Panc1 (cell line): Measurements from ENCODE around the gene SCAF8. TPM values are rescaled to one million over a fixed set of nuclear protein-coding genes. Genes with fewer than 3 reads are reported as not detected.
A peak's percentile ranks its signal among the peaks of the same experiment; 100 is the strongest.

Experiments used
- ATAC-seq: fragments of 200-7000 bp; cut with Tn5 transposase; 2 replicates; pipeline ENCODE4 v1.9.1; 2020; ENCODE audit warnings: mild to moderate bottlenecking, moderate library complexity
- Bru-seq: library from RNA; stranded (reverse); fragments of 400-500 nt; gene quantifications from one replicate; lab custom pipeline; 2021; lab: Mats Ljungman, UMichigan
- BruChase-seq, 2 experiments: library from RNA; stranded (reverse); fragments of 400-500 nt; gene quantifications; one replicate each; lab custom pipeline; 2021; lab: Mats Ljungman, UMichigan
- BruUV-seq: library from RNA; stranded (reverse); fragments of 400-500 nt; replicated peaks from 2 replicates; lab custom pipeline; 2021; lab: Mats Ljungman, UMichigan
- CTCF ChIA-PET: fragments of 300-600 bp; sonication (Branson Sonifier 250); formaldehyde crosslinking; loops from one replicate; lab custom pipeline; 2022; ENCODE audit warnings: antibody characterized with exemption; lab: Charles Lee
- POLR2A ChIA-PET: fragments of 300-600 bp; sonication (Branson Sonifier 250); formaldehyde crosslinking; loops from one replicate; lab custom pipeline; 2022; ENCODE audit warnings: antibody characterized with exemption; lab: Charles Lee
- DNase-seq: peaks from one replicate; pipeline ENCODE4 v3.0.0-alpha.2; 2010; ENCODE audit warnings: low read depth, low spot score
- H3K27ac ChIP-seq: 2 replicates; pipeline ENCODE4 v1.5.1; 2011; ENCODE audit warnings: mild to moderate bottlenecking, low read length, inconsistent platforms
- H3K27me3 ChIP-seq: fragments of 200-500 bp; sonication (Bioruptor generic); 2 replicates; pipeline ENCODE4 v1.6.0; 2014; ENCODE audit warnings: low read length, inconsistent platforms; ENCODE audit not compliant: control insufficient read depth, insufficient read depth
- H3K36me3 ChIP-seq: fragments of 200-500 bp; sonication (Bioruptor generic); 2 replicates; pipeline ENCODE4 v1.5.1; 2014; ENCODE audit warnings: inconsistent platforms, mild to moderate bottlenecking, low read length, moderate library complexity; ENCODE audit not compliant: control insufficient read depth, insufficient read depth
- H3K4me1 ChIP-seq: 2 replicates; pipeline ENCODE4 v1.5.1; 2011; ENCODE audit warnings: inconsistent platforms, mild to moderate bottlenecking, low read length, moderate library complexity; ENCODE audit not compliant: control insufficient read depth, insufficient read depth
- H3K4me3 ChIP-seq, 2 experiments: 2 replicates each; pipeline ENCODE4 v1.5.1; 2011 to 2012; ENCODE audit warnings: low read depth in 2 of 2, low read length in 2 of 2, mild to moderate bottlenecking in 2 of 2, inconsistent platforms in 1 of 2, moderate library complexity in 1 of 2
- H3K9me3 ChIP-seq: fragments of 200-500 bp; sonication (Bioruptor generic); 2 replicates; pipeline ENCODE4 v1.5.1; 2014; ENCODE audit warnings: low read depth, mild to moderate bottlenecking, inconsistent platforms, low read length, moderate library complexity; ENCODE audit not compliant: control insufficient read depth, insufficient read depth
- POLR2AphosphoS5 ChIP-seq: IDR thresholded peaks from 2 replicates; pipeline ENCODE4 v1.6.1; 2012; ENCODE audit warnings: mild to moderate bottlenecking, low read depth, low read length, moderate library complexity
- REST ChIP-seq, 2 experiments: IDR thresholded peaks; 2 replicates each; pipeline ENCODE4 v1.6.1; 2011 to 2012; ENCODE audit warnings: low read depth in 2 of 2, control low read depth in 1 of 2, low read length in 1 of 2, mild to moderate bottlenecking in 1 of 2, moderate library complexity in 1 of 2; ENCODE audit not compliant: insufficient read depth in 1 of 2
- SIN3A ChIP-seq: IDR thresholded peaks from 2 replicates; pipeline ENCODE4 v1.6.1; 2012; ENCODE audit warnings: low read depth, mild to moderate bottlenecking, low read length, moderate library complexity, borderline replicate concordance; ENCODE audit not compliant: insufficient read depth
- TCF7L2 ChIP-seq: IDR thresholded peaks from 2 replicates; pipeline ENCODE4 v1.6.1; 2011; ENCODE audit warnings: mild to moderate bottlenecking, low read depth, low read length, inconsistent platforms
- in situ Hi-C: cut with HindIII; loops from 2 replicates; pipeline ENCODE4 v1.10.0; 2016; ENCODE audit warnings: low sequenced_read_pairs, low pct_unique_long_range_greater_than_20kb
- intact Hi-C: fragments of 100-400 bp; cut with micrococcal nuclease; formaldehyde crosslinking; loops from one replicate; pipeline ENCODE4 v1.10.0; 2022; ENCODE audit not compliant: unreplicated experiment
- long read RNA-seq: library from polyadenylated mRNA; unstranded; transcript quantifications from one replicate; pipeline ENCODE4 v2.0.0, GENCODE V29; 2021; ENCODE audit not compliant: unreplicated experiment
- polyA plus RNA-seq: library from polyadenylated mRNA; unstranded; fragments of >200 nt; gene quantifications from one replicate; pipeline ENCODE4 v1.2.1, GENCODE V29; 2012; ENCODE audit warnings: missing spikeins; ENCODE audit not compliant: insufficient read length
- total RNA-seq: library from RNA; stranded (reverse); gene quantifications from one replicate; pipeline ENCODE4 v1.2.1, GENCODE V29; 2021; ENCODE audit not compliant: unreplicated experiment
- TF ChIP-seq, protein P1 (sequence below): fragments of 450-650 bp; IDR thresholded peaks from 2 replicates; pipeline ENCODE4 v1.5.1; 2017; ENCODE audit warnings: mild to moderate bottlenecking

The SCAF8 gene
- total RNA-seq (38.9 TPM), Bru-seq, nascent RNA (percentile 97 among the genes with signal in this experiment), BruChase-seq, experiment 1, labeled RNA remaining after a 2-hour chase (percentile 91 among the genes with signal in this experiment), BruChase-seq, experiment 2, labeled RNA remaining after a 6-hour chase (percentile 86 among the genes with signal in this experiment)
- polyA plus RNA-seq: 15.2 TPM
- long read RNA-seq, full-length matches to known transcripts: 5 of 29 reads
- long read RNA-seq, partial matches to known transcripts: 8 of 29 reads
- long read RNA-seq, other reads (novel, unspliced or antisense): 16 of 29 reads

DNA sequence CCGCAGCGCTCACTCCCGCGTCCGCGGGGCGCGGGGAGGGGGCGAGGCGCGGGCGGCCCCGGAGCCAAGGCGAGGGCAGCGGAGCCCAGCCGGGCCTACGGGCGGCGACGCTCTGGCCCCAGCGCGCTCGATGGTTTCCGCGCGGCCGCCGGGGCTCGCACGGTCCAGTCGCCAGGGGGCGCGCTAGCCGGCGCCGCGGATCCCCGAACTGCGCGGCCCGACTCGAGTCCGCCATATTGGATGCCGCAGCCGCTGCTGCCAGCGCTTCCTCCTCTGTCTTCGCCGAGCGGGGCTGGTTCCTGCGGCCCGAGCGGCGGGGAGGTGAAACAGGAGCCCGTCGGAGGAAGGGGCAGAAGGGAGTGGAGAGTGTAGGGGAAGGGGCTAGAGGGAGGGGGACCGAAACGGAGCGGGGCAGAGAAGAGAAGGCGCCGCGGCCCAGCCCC, at the start of gene SCAF8:
Gene SCAF8, plus strand, starts transcription at position 234 of the 443 bp plus-strand sequence. CDS start 485 bp downstream, outside the sequence.
- ATAC-seq (peak; percentile 87), DNase-seq (no peak)
- intact Hi-C loops (loop anchor here (2.0 to 5.0 kb wide), 2 partner anchors 56 to 72 kb away; no protein-coding TSS in a partner anchor), in situ Hi-C loops (no loop called here)
- ChIA-PET POLR2A (no interaction called here), CTCF (no interaction called here)
- H3K36me3 ChIP-seq: peaks cover 4% of the 10 kb centered on the region; the same call in 1 of the 2 replicates
- TF ChIP-seq POLR2AphosphoS5: peak; percentile 78
- peak; percentile 74; the same call in 1 of the 2 replicates for TF ChIP-seq SIN3A
- TF ChIP-seq TCF7L2: 0 out of 2 replicates have a peak, but pooled peaks have one; percentile 21
- TF ChIP-seq REST (IDR thresholded peaks at IDR 0.05; ENCODE audit: insufficient read depth in 1 of 2, low read depth in 2 of 2, low read length in 1 of 2): peak in 1 of 2 experiments; percentile 66; a peak in 1 of 4 replicates
- TF ChIP-seq, protein P1, sequence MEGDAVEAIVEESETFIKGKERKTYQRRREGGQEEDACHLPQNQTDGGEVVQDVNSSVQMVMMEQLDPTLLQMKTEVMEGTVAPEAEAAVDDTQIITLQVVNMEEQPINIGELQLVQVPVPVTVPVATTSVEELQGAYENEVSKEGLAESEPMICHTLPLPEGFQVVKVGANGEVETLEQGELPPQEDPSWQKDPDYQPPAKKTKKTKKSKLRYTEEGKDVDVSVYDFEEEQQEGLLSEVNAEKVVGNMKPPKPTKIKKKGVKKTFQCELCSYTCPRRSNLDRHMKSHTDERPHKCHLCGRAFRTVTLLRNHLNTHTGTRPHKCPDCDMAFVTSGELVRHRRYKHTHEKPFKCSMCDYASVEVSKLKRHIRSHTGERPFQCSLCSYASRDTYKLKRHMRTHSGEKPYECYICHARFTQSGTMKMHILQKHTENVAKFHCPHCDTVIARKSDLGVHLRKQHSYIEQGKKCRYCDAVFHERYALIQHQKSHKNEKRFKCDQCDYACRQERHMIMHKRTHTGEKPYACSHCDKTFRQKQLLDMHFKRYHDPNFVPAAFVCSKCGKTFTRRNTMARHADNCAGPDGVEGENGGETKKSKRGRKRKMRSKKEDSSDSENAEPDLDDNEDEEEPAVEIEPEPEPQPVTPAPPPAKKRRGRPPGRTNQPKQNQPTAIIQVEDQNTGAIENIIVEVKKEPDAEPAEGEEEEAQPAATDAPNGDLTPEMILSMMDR: peak; percentile 98
- H3K4me3 ChIP-seq: peak within 1 kb of the TSS; percentile 81 to 82
- peak within 1 kb of the TSS; percentile 97 for H3K27ac ChIP-seq
- H3K9me3 ChIP-seq: no peaks in the 10 kb centered on the region
- H3K27me3 ChIP-seq: no peaks in the 10 kb centered on the region
- BruUV-seq: no TSS peak
- peaks cover 27% of the 10 kb centered on the region for H3K4me1 ChIP-seq

GRCh38 chr6:154683756-154684523, 49.3 kb upstream of the SCAF8 start:
- TF ChIP-seq SIN3A: no peak
- TF ChIP-seq REST (IDR thresholded peaks at IDR 0.05; ENCODE audit: insufficient read depth in 1 of 2, low read depth in 2 of 2, low read length in 1 of 2): no peak
- no peak for TF ChIP-seq TCF7L2
- TF ChIP-seq POLR2AphosphoS5: no peak
- TF ChIP-seq, protein P1: no peak
- Histone ChIP-seq H3K4me3 (no peak overlapping the region), H3K4me1 (no peaks in the 10 kb centered on the region), H3K9me3 (no peaks in the 10 kb centered on the region), H3K36me3 (no peaks in the 10 kb centered on the region), H3K27ac (no peak overlapping the region), H3K27me3 (no peaks in the 10 kb centered on the region)
- ATAC-seq: no peak
- BruUV-seq: no TSS peak
- no peak for DNase-seq
- POLR2A ChIA-PET: interaction anchor here (0.6 kb wide), 1 partner anchor 134 kb away, joined by 3 read pairs; no protein-coding TSS in a partner anchor
- in situ Hi-C loops (no loop called here), intact Hi-C loops (no loop called here)
- CTCF ChIA-PET: no interaction called here
